Activated CD4-positive, alpha-beta T cell treated with anti-CD3 and anti-CD28 coated beads, Interleukin-2, amount 50 U/mL, for 4 hours (primary cell): Measurements from ENCODE around the gene SLC1A7.

Experiments
- DNase-seq, 2 experiments: peaks; one replicate each; pipeline ENCODE4 v3.0.0-alpha.2; 2020

The SLC1A7 gene

GRCh38 chr1:53088616-53089300 lies 53.7 kb downstream of the SLC1A7 start:
- DNase-seq = no peak

- DNase-seq = no peak
Observed at GRCh38 chr1:53087332-53088285, 54.8 kb downstream of the SLC1A7 start.

DNA sequence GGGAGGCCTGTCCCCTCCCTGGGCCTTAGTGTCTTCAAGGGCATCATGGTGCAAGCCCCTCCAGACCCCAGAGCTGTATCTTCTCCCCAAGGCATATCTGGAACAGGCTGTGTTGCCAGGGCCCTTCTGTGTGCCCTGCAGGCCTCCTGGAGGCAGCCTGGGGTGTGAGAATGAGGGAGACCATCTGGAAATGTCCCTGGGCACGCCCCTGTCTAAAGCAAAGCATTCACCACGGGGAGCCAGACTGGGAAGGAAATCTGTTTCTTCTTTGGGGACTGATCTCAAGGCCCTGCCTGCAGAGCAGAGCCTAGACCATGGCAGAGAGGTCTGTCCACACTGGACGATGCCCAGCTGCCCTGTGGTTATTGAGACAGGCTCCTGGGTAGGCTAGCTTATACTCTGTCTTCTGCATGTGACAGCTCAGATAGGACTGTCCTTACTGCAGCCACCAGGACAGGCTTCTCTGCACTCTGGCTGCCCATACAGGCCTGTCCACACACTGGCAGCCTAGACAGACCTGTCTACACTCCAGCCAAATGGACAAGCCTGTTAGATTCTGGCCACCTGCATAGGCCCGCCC lies 55.9 kb downstream of the SLC1A7 start:
- no peak for DNase-seq

DNA sequence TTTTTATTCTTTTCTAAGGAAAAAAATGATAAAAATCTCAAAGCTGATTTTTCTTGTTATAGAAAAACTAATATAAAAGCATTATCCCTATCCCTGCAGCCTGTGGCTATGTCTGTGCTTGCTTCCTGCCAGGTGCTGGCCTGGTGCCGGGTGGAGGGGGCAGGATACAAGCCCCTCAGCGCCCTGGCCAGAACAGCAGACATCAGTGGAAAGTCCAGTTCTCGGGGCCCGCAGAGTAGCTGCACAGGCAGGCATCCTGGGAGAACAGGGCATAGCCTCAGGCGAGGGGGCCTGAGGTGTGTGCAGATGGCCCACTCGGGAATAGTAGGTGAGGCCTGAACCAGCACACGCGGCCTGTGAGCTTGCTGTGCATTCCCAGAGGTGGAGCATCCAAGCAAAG lies 57.0 kb downstream of the SLC1A7 start:
- DNase-seq = no peak

GRCh38 chr1:53084589-53084971 lies 57.9 kb downstream of the SLC1A7 start:
- DNase-seq = no peak

- DNase-seq = no peak
Observed at GRCh38 chr1:53083636-53084588, 58.5 kb downstream of the SLC1A7 start.

- no peak for DNase-seq
Observed at GRCh38 chr1:53082826-53083455, 59.5 kb downstream of the SLC1A7 start.

DNA sequence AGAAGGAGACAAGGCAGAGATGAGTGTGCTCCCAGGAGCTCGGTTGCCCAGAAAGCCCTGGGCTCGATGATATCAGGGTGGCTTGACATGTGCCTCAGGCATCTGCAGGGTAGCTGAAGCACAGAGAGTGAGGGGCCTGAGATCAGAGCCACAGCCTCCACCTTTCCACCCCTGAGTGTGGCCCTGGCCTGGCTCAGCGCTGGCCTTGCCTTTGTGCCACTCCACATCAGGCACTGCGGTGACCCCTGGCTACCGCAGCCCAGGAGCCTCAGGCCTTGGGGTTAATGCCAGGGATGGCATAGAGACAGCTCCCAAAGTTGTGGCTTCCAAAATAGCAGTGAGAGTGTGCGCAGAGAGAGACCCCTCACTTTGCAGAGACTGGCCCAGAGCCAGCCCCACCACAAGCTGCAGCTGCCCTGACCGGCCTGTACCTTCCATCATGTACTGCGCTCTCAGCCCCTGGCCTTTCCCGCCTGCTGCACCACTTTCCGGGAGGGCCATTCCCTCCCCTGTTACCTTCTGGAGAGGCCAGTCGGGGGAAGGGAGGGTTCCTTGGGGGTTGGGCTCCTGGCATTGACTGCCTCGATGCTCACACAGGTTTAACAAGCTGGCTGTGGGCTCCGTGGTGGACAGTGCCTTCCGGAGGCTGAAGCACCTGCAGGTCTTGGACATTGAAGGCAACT lies 60.9 kb downstream of the SLC1A7 start:
- DNase-seq = no peak

DNA sequence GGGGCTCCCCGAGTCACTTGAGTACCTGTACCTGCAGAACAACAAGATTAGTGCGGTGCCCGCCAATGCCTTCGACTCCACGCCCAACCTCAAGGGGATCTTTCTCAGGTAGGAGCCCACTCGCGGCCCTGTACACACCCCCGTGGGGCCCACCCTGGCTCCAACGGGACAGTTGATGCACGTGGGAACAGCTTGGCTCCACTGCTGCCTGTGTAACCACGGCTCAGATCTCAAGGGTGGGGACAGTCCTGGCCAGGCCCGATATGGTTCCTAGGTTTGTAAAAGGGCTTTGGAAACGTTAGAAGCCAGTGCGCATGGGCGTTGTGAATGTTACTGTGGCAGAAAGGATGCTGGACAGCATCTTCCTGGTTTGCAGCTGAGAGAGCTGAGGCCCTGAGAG lies 61.7 kb downstream of the SLC1A7 start:
- DNase-seq = no peak

GRCh38 chr1:53080041-53080440 lies 62.4 kb downstream of the SLC1A7 start:
- no peak for DNase-seq

- no peak for DNase-seq
Observed at GRCh38 chr1:53079251-53079650, 63.2 kb downstream of the SLC1A7 start.

- DNase-seq = no peak
Observed at GRCh38 chr1:53078333-53079101, 63.9 kb downstream of the SLC1A7 start.

GRCh38 chr1:53077599-53077965 lies 64.9 kb downstream of the SLC1A7 start:
- DNase-seq = no peak

- no peak for DNase-seq
Observed at GRCh38 chr1:53076721-53077598, 65.5 kb downstream of the SLC1A7 start.

DNA sequence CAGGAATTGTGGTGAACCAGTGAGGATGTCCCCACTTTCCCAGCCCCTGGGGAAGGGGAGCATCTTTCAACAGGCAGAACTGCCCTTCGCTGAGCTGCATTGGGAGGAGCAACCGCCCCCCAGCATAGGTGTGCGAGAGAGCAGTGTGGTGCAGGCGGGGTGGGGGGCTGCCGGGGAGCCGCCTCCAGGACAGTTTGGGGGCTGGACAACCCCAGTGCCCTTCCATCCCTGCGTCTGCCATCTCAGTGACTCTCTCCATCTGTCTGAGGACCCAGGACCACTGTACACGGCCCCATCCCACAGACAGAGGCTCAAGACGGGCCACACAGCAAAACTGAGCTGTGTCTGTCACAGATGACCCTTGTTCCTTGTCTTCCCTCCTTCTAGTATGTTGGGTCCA lies 66.3 kb downstream of the SLC1A7 start:
- no peak for DNase-seq

DNA sequence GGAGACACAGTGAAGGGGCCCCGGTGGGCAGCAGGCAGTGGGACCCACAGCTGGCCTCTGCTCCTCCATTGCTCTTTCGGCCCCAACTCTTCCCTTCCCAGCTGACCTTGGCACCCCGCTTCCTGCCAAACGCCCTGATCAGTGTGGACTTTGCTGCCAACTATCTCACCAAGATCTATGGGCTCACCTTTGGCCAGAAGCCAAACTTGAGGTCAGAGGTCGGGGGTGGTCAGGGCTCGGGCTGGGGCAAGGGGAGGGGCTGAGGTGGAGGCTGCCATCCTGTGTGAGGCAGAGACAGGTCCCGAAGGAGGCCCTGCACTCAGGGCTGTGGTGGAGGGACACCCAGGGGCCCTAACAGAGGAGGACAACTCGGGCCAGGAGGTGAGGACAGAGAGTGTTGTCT lies 66.7 kb downstream of the SLC1A7 start:
- no peak for DNase-seq

GRCh38 chr1:53075206-53075605 lies 67.2 kb downstream of the SLC1A7 start:
- DNase-seq = no peak

- no peak for DNase-seq
Observed at GRCh38 chr1:53074313-53075154, 67.9 kb downstream of the SLC1A7 start.

DNA sequence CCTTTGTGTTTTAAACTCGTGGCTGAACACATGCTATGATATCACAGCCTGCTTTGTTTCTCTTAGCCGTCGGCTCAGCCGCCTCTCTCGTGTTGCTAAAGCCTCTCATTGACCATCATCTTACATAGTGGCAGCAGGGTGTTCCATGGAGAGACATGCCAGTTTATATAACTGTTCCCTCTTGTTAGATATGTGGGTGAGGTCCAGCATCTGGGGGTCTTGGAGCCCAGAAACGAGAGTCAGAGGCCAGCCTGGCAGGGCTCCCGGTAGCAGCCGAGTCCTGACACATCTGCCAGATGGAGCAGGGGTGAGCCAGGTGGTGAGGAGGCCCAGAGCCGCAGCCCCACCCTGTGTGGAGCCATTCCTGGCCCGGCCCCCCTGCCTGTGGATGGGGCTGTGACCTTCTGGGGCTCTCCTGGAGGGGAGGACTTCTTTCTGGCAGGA lies 68.5 kb downstream of the SLC1A7 start:
- no peak for DNase-seq
